Neural crest cell (in vitro differentiated cells): Measurements from ENCODE around the gene LRRC1. TPM values are rescaled to one million over a fixed set of nuclear protein-coding genes. Genes with fewer than 3 reads are reported as not detected.

Source experiments
- DNase-seq: peaks from one replicate; pipeline ENCODE4 v3.0.0; 2021; ENCODE audit warnings: low read depth, mixed read lengths, low spot score
- H3K27ac Mint-ChIP-seq: one replicate; pipeline ENCODE4 v1.8.0; 2021; ENCODE audit warnings: mild to moderate bottlenecking, mixed read lengths; ENCODE audit not compliant: unreplicated experiment
- H3K27me3 Mint-ChIP-seq: 2 replicates; pipeline ENCODE4 v1.8.0; 2021; ENCODE audit warnings: low read depth, mild to moderate bottlenecking, mixed read lengths
- H3K36me3 Mint-ChIP-seq: 2 replicates; pipeline ENCODE4 v1.8.0; 2021; ENCODE audit warnings: low read depth, mild to moderate bottlenecking, mixed read lengths
- H3K4me1 Mint-ChIP-seq: 2 replicates; pipeline ENCODE4 v1.8.0; 2021; ENCODE audit warnings: mixed read lengths
- H3K4me3 Mint-ChIP-seq: one replicate; pipeline ENCODE4 v1.8.0; 2021; ENCODE audit warnings: mild to moderate bottlenecking, mixed read lengths
- H3K9me3 Mint-ChIP-seq: 2 replicates; pipeline ENCODE4 v1.8.0; 2021; ENCODE audit warnings: mixed read lengths
- CTCF ChIP-seq: fragments of 200-600 bp; sonication (generic); conservative IDR thresholded peaks from 2 replicates; pipeline ENCODE4 v1.5.0; 2021; ENCODE audit warnings: antibody characterized with exemption, mild to moderate bottlenecking
- total RNA-seq: library from RNA; stranded (reverse); gene quantifications from 2 replicates; pipeline ENCODE4 v1.2.1, GENCODE V29; 2021

Gene LRRC1
- total RNA-seq, 1 donor from 2014 or later = 6.6 TPM

GRCh38 chr6:53947780-53948179 lies 153.0 kb downstream of the LRRC1 start:
- Mint-ChIP-seq H3K4me3 (no peak overlapping the region), H3K9me3 (peaks cover 18% of the 10 kb centered on the region), H3K36me3 (peaks cover 9% of the 10 kb centered on the region), H3K27me3 (no peaks in the 10 kb centered on the region), H3K4me1 (no peaks in the 10 kb centered on the region), H3K27ac (no peak overlapping the region)
- TF ChIP-seq CTCF = no peak
- DNase-seq = no peak

- Mint-ChIP-seq H3K9me3 (peaks cover 18% of the 10 kb centered on the region), H3K27ac (no peak overlapping the region), H3K27me3 (peaks cover 2% of the 10 kb centered on the region), H3K4me1 (no peaks in the 10 kb centered on the region), H3K4me3 (no peak overlapping the region), H3K36me3 (peaks cover 9% of the 10 kb centered on the region)
- no peak for DNase-seq
- TF ChIP-seq CTCF = no peak
Measured at GRCh38 chr6:53951383-53951782, 156.6 kb downstream of the LRRC1 start.

- peak; percentile 54 for DNase-seq
- Mint-ChIP-seq H3K4me1 (no peaks in the 10 kb centered on the region), H3K9me3 (peaks cover 6% of the 10 kb centered on the region), H3K27ac (no peak overlapping the region), H3K4me3 (no peak overlapping the region), H3K36me3 (no peaks in the 10 kb centered on the region), H3K27me3 (peaks cover 4% of the 10 kb centered on the region)
- TF ChIP-seq CTCF = peak; percentile 74
Measured at GRCh38 chr6:53956068-53956711, 161.4 kb downstream of the LRRC1 start.

- H3K27ac Mint-ChIP-seq = no peak overlapping the region
- TF ChIP-seq CTCF = no peak
- H3K36me3 Mint-ChIP-seq = no peaks in the 10 kb centered on the region
- H3K9me3 Mint-ChIP-seq = peaks cover 3% of the 10 kb centered on the region
- peaks cover 4% of the 10 kb centered on the region for H3K27me3 Mint-ChIP-seq
- H3K4me3 Mint-ChIP-seq = no peak overlapping the region
- DNase-seq = no peak
- H3K4me1 Mint-ChIP-seq = no peaks in the 10 kb centered on the region
Measured at GRCh38 chr6:53956804-53957203, 162.0 kb downstream of the LRRC1 start.

GRCh38 chr6:53959717-53960116 lies 164.9 kb downstream of the LRRC1 start:
- Mint-ChIP-seq H3K4me3 (no peak overlapping the region), H3K27ac (no peak overlapping the region), H3K4me1 (no peaks in the 10 kb centered on the region), H3K36me3 (no peaks in the 10 kb centered on the region), H3K27me3 (peaks cover 6% of the 10 kb centered on the region), H3K9me3 (no peaks in the 10 kb centered on the region)
- no peak for TF ChIP-seq CTCF
- no peak for DNase-seq
